GM23248 (cell line): ENCODE measurements around the gene TRIM62. TPM values are rescaled to one million over a fixed set of nuclear protein-coding genes. Genes with fewer than 3 reads are reported as not detected.

Source experiments
- DNase-seq: peaks from one replicate; pipeline ENCODE4 v3.0.0-alpha.2; 2015
- H2AFZ ChIP-seq: fragments of 200-600 bp; sonication (generic); 2 replicates; pipeline ENCODE4 v1.6.1; 2016; ENCODE audit warnings: antibody characterized with exemption
- H3F3A ChIP-seq: fragments of 200-600 bp; sonication (generic); 2 replicates; pipeline ENCODE4 v1.6.1; 2016; ENCODE audit warnings: mild to moderate bottlenecking, antibody characterized with exemption, mixed run types; ENCODE audit not compliant: insufficient read depth
- H3K27ac ChIP-seq: fragments of 200-600 bp; sonication (generic); 2 replicates; pipeline ENCODE4 v1.5.1; 2016; ENCODE audit warnings: mild to moderate bottlenecking
- H3K27me3 ChIP-seq: fragments of 200-600 bp; sonication (generic); replicated peaks from 2 replicates; pipeline ENCODE4 v1.6.1; 2016; ENCODE audit warnings: mild to moderate bottlenecking; ENCODE audit not compliant: insufficient read depth
- H3K36me3 ChIP-seq: fragments of 200-600 bp; sonication (generic); 2 replicates; pipeline ENCODE4 v1.6.1; 2016; ENCODE audit warnings: low read depth, mild to moderate bottlenecking
- H3K4me1 ChIP-seq: fragments of 200-600 bp; sonication (generic); 2 replicates; pipeline ENCODE4 v1.6.1; 2016; ENCODE audit warnings: mild to moderate bottlenecking; ENCODE audit not compliant: insufficient read depth
- H3K4me2 ChIP-seq: fragments of 200-600 bp; sonication (generic); one replicate; pipeline ENCODE4 v1.6.1; 2016; ENCODE audit warnings: mild to moderate bottlenecking; ENCODE audit not compliant: unreplicated experiment
- H3K4me3 ChIP-seq: fragments of 200-600 bp; sonication (generic); 2 replicates; pipeline ENCODE4 v1.5.1; 2016; ENCODE audit warnings: mild to moderate bottlenecking
- H3K79me2 ChIP-seq: fragments of 200-600 bp; sonication (generic); 2 replicates; pipeline ENCODE4 v1.6.1; 2016; ENCODE audit warnings: mild to moderate bottlenecking; ENCODE audit not compliant: insufficient read depth
- H3K9ac ChIP-seq: fragments of 200-600 bp; sonication (generic); 2 replicates; pipeline ENCODE4 v1.6.1; 2016; ENCODE audit warnings: mild to moderate bottlenecking
- H3K9me2 ChIP-seq: fragments of 200-600 bp; sonication (generic); 2 replicates; pipeline ENCODE4 v1.6.1; 2016; ENCODE audit warnings: mixed run types, mild to moderate bottlenecking, moderate library complexity; ENCODE audit not compliant: insufficient read depth
- H3K9me3 ChIP-seq: fragments of 200-600 bp; sonication (generic); one replicate; pipeline ENCODE4 v1.6.1; 2017; ENCODE audit warnings: low read depth
- H4K20me1 ChIP-seq: fragments of 200-600 bp; sonication (generic); 2 replicates; pipeline ENCODE4 v1.6.0; 2016; ENCODE audit not compliant: insufficient read depth
- EZH2 ChIP-seq: fragments of 200-600 bp; sonication (generic); IDR thresholded peaks from 2 replicates; pipeline ENCODE4 v1.6.1; 2018; ENCODE audit warnings: antibody characterized with exemption, mild to moderate bottlenecking; ENCODE audit not compliant: insufficient read depth, poor library complexity, severe bottlenecking
- EZH2phosphoT487 ChIP-seq: fragments of 200-600 bp; sonication (generic); IDR thresholded peaks from 2 replicates; pipeline ENCODE4 v1.6.1; 2018; ENCODE audit warnings: antibody characterized with exemption, moderate library complexity, mild to moderate bottlenecking, low read depth; ENCODE audit not compliant: insufficient read depth
- WGBS, 2 experiments: methylation state at CpG; one replicate each; pipeline ENCODE4 v1.1.6; 2015 to 2017; ENCODE audit warnings: low lambda C conversion rate in 2 of 2, low coverage in 1 of 2; ENCODE audit errors: missing lambda C conversion rate in 2 of 2; 5-methylcytosine and 5-hydroxymethylcytosine counted together
- in situ Hi-C: fragments of 300-500 bp; cut with MboI; formaldehyde crosslinking; loops from 2 replicates; pipeline ENCODE4 v1.15.0; 2020
- polyA plus RNA-seq: library from polyadenylated mRNA; unstranded; fragments of >200 nt; fragmentation: Nextera tagmentation; extraction: Ambion mirVana; gene quantifications from 2 replicates; pipeline ENCODE4 v1.2.1, GENCODE V29; 2016
- total RNA-seq: library from RNA; depleted of rRNA; stranded (reverse); fragments of >200 nt; shearing (Covaris generic); gene quantifications from 2 replicates; pipeline ENCODE4 v1.2.3, GENCODE V29; 2014

TRIM62 gene
- total and polyA plus RNA-seq, 2 experiments from 2014 or later = 2.0 to 2.6 TPM

GRCh38 chr1:33132549-33132948, 49.3 kb downstream of the TRIM62 start:
- no peak overlapping the region for H3K4me2 ChIP-seq
- no peaks in the 10 kb centered on the region for H3K27me3 ChIP-seq
- H3K9ac ChIP-seq = no peak overlapping the region
- H3K36me3 ChIP-seq = no peaks in the 10 kb centered on the region
- no peak overlapping the region for H2AFZ ChIP-seq
- no peak overlapping the region for H3K4me3 ChIP-seq
- WGBS, 2 experiments = 83 to 88% methylated on average over 2 of the region's 2 CpGs
- in situ Hi-C loops = no loop called here
- H4K20me1 ChIP-seq = no peaks in the 10 kb centered on the region
- H3F3A ChIP-seq = no peaks in the 10 kb centered on the region
- TF ChIP-seq EZH2 = no peak
- DNase-seq = no peak
- H3K79me2 ChIP-seq = no peaks in the 10 kb centered on the region
- no peak overlapping the region for H3K27ac ChIP-seq
- H3K9me2 ChIP-seq = no peaks in the 10 kb centered on the region
- H3K9me3 ChIP-seq = no peaks in the 10 kb centered on the region
- no peaks in the 10 kb centered on the region for H3K4me1 ChIP-seq

- in situ Hi-C loops = no loop called here
- peaks cover 3% of the 10 kb centered on the region for H3K4me1 ChIP-seq
- no peak overlapping the region for H3K4me3 ChIP-seq
- no peaks in the 10 kb centered on the region for H3K36me3 ChIP-seq
- DNase-seq = no peak
- no peaks in the 10 kb centered on the region for H4K20me1 ChIP-seq
- peaks cover 7% of the 10 kb centered on the region; the same call in 1 of the 2 replicates for H3K79me2 ChIP-seq
- no peaks in the 10 kb centered on the region for H3K9me2 ChIP-seq
- H3K9ac ChIP-seq = no peak overlapping the region
- no peaks in the 10 kb centered on the region for H3F3A ChIP-seq
- no peak overlapping the region for H3K4me2 ChIP-seq
- H3K9me3 ChIP-seq = no peaks in the 10 kb centered on the region
- no peak overlapping the region for H2AFZ ChIP-seq
- TF ChIP-seq EZH2phosphoT487 = no peak
- no peak for TF ChIP-seq EZH2
- WGBS, 2 experiments = 31 to 44% methylated on average over 2 of the region's 2 CpGs
- H3K27ac ChIP-seq = no peak overlapping the region
- H3K27me3 ChIP-seq = no peaks in the 10 kb centered on the region
Observed at GRCh38 chr1:33131191-33131590, 50.7 kb downstream of the TRIM62 start.

- Histone ChIP-seq H3K9me3 (no peaks in the 10 kb centered on the region), H3K27ac (no peak overlapping the region), H3K27me3 (no peaks in the 10 kb centered on the region), H2AFZ (no peak overlapping the region), H3K4me2 (no peak overlapping the region), H3K36me3 (no peaks in the 10 kb centered on the region), H3K4me1 (peaks cover 6% of the 10 kb centered on the region), H3K9ac (no peak overlapping the region), H3F3A (peaks cover 2% of the 10 kb centered on the region; the same call in 1 of the 2 replicates), H4K20me1 (no peaks in the 10 kb centered on the region), H3K9me2 (no peaks in the 10 kb centered on the region), H3K79me2 (peaks cover 14% of the 10 kb centered on the region; the same call in 1 of the 2 replicates), H3K4me3 (no peak overlapping the region)
- WGBS, 2 experiments = 49 to 65% methylated on average over 4 of the region's 4 CpGs
- TF ChIP-seq EZH2phosphoT487 = no peak
- no peak for TF ChIP-seq EZH2
- peak; percentile 38 for DNase-seq
- in situ Hi-C loops = no loop called here
Observed at GRCh38 chr1:33130297-33130696, 51.5 kb downstream of the TRIM62 start.

GRCh38 chr1:33128781-33129180, 53.1 kb downstream of the TRIM62 start:
- Histone ChIP-seq H3K27me3 (no peaks in the 10 kb centered on the region), H3K79me2 (peaks cover 14% of the 10 kb centered on the region; the same call in 1 of the 2 replicates), H4K20me1 (no peaks in the 10 kb centered on the region), H3K27ac (no peak overlapping the region), H3K4me1 (peaks cover 6% of the 10 kb centered on the region), H3K9ac (no peak overlapping the region), H3K9me2 (no peaks in the 10 kb centered on the region), H2AFZ (no peak overlapping the region), H3K9me3 (no peaks in the 10 kb centered on the region), H3K4me3 (no peak overlapping the region), H3F3A (peaks cover 3% of the 10 kb centered on the region; the same call in 1 of the 2 replicates), H3K36me3 (no peaks in the 10 kb centered on the region), H3K4me2 (no peak overlapping the region)
- no peak for DNase-seq
- 63 to 70% methylated on average over 4 of the region's 4 CpGs for WGBS, 2 experiments
- in situ Hi-C loops = no loop called here
- TF ChIP-seq EZH2 = no peak
- no peak for TF ChIP-seq EZH2phosphoT487

GRCh38 chr1:33127001-33127823, 54.6 kb downstream of the TRIM62 start:
- Histone ChIP-seq H3K36me3 (no peaks in the 10 kb centered on the region), H2AFZ (peak overlapping the region; percentile 97), H3K4me1 (peaks cover 6% of the 10 kb centered on the region), H3K9me2 (no peaks in the 10 kb centered on the region), H3K4me3 (peak overlapping the region; percentile 99), H3K9ac (peak overlapping the region; percentile 97), H4K20me1 (no peaks in the 10 kb centered on the region), H3K4me2 (peak overlapping the region; percentile 86), H3K79me2 (peaks cover 14% of the 10 kb centered on the region; the same call in 1 of the 2 replicates), H3K27ac (peak overlapping the region; percentile 86), H3K27me3 (no peaks in the 10 kb centered on the region), H3F3A (peaks cover 10% of the 10 kb centered on the region), H3K9me3 (no peaks in the 10 kb centered on the region)
- peak; percentile 99 for DNase-seq
- TF ChIP-seq EZH2phosphoT487 = no peak
- in situ Hi-C loops = no loop called here
- 4 to 5% methylated on average over 44 of the region's 44 CpGs for WGBS, 2 experiments
